GM19023 (cell line): ENCODE data around the gene EEIG1.
A peak's percentile ranks its signal among the peaks of the same experiment; 100 is the strongest.
"Not testable (repeated sequence)": the region's sequence is repeated elsewhere in the genome, so short reads cannot be mapped to it uniquely, and the experiment has no call there.

Experiments
- ATAC-seq: cut with Tn5 transposase; IDR thresholded peaks from one replicate; pipeline ENCODE4 v1.9.1; 2021; ENCODE audit warnings: mild to moderate bottlenecking, moderate library complexity; ENCODE audit not compliant: unreplicated experiment

EEIG1 gene

DNA sequence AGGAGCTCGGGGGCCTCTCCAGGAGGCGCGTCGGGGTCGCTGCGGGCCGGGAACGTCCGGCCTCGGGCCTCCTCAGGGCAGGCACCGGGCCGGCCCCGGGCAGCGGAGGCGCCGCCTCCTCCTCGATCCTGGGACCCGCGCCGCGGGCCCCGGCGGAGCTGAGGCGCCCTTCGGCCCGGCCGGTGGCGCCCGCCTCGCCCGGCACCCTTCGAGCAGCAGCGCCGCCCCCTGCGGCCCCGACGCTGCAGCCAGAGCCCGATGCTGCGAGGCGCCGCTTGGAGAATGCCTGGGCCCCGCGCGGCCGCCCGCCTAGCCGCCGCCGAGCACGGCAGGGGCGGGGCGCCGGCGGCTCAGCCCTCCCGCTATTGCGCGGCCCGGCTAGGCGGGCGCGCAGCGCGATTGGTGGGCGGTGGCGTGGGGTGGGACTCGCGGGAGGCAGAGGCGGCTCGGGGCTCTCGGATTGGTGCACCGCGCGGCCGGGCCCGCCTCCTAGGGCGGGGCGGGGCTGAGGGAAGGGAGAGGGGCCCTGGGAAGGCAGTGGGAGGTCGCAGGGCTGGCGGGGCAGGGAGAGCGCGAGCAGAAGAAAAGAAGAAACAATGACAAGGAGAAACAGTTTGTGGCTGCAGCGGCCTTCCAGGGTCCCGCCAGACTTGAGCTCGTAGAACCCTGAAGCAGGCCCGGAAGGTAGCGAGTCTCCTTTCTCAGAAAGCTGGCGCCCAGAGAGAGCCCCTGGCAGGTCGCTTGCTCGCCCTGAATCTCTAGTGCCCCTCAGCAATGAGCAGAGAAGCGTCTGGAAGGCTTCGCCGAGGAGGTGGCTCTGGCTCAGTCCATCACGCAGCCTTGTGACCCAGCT lies at the start of gene EEIG1:
EEIG1 (minus strand) TSS at position 284 of the 853 bp plus-strand sequence. CDS start 852 bp downstream, outside the sequence.
- peak; percentile 77 for ATAC-seq

DNA sequence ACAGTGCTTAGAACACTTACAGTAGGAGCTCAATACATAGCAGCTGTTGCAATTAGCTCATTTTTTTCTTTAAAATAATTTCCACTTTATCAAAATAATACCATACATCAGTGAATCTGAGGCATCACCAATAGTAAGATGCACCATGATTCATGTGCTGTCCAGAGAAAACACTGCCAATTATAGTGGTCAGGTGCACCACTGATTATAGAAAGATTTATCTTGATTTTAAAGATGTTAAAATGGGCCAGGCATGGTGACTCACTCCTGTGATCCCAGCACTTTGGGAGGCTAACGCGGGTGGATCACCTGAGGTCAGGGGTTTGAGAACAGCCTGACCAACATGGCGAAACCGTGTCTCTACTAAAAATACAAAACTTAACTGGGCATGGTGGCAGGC lies 46.9 kb upstream of the EEIG1 start:
- no peak for ATAC-seq

- ATAC-seq, result no peak
Measured at GRCh38 chr9:128026773-128027541, 46.2 kb upstream of the EEIG1 start.

GRCh38 chr9:128026255-128026772 lies 45.5 kb upstream of the EEIG1 start:
- ATAC-seq, result no peak

GRCh38 chr9:128025736-128026135 lies 44.9 kb upstream of the EEIG1 start:
- ATAC-seq, result no peak

DNA sequence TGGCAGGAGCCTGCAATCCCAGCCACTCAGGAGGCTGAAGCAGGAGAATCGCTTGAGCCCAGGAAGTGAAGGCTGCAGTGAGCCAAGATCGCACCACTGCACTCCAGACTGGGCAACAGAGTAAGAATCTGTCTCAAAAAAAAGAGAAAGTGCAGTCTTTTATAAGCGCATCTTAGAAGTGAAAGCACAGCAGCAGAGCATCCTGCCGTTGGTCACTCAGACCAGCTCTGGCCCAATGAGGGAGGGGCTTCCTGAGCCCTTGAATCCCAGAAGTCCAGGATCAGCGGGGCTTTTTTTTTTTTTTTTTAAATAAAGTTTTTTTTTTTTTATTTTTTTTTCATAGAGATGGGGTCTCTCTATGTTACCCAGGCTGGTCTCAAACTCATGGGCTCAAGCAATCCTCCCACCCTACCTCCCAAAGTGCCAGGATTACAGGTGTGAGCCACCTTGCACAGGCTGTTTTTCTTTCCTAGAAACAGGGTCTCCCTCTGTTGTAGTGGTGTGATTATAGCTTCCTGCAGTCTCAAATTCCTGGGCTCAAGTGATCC lies 44.0 kb upstream of the EEIG1 start:
- no peak for ATAC-seq

DNA sequence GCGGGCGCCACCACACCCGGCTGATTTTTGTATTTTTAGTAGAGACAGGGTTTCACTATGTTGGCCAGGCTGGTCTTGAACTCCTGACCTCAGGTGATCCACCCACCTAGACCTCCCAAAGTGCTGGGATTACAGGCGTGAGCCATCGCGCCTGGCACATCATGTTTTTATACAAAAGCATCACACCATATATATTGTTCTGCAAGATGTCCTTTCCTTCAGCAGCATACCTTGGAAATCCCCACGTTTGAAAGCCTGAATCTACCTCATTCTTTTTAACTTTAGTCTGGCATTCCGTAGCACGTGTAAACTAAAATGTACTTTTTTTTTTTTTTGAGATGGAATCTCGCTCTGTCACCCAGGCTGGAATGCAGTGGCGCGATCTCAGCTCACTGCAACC lies 42.9 kb upstream of the EEIG1 start:
- not testable (repeated sequence) for ATAC-seq

GRCh38 chr9:128022886-128023285 lies 42.1 kb upstream of the EEIG1 start:
- ATAC-seq, result no peak

- no peak for ATAC-seq
Measured at GRCh38 chr9:128021098-128021497, 40.3 kb upstream of the EEIG1 start.

DNA sequence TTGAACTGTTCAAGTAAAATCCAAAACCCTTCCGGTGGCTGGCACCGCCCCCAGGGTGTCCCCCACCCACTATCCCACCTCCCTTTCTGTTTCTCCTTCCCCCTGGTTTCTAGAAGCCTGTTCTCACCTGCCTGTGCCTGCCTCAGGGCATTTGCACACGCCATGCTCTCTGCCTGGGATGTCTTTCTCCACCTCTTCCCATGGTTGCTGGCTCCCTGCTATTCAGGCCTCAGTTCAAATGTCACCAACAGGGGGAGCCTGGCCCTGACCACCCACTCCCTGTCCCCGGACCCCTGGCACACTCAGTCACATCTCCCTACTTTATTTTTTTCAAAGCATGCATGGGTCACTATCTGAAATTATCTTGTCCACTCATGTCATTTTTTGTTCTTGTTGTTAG lies 39.9 kb upstream of the EEIG1 start:
- ATAC-seq, result no peak

DNA sequence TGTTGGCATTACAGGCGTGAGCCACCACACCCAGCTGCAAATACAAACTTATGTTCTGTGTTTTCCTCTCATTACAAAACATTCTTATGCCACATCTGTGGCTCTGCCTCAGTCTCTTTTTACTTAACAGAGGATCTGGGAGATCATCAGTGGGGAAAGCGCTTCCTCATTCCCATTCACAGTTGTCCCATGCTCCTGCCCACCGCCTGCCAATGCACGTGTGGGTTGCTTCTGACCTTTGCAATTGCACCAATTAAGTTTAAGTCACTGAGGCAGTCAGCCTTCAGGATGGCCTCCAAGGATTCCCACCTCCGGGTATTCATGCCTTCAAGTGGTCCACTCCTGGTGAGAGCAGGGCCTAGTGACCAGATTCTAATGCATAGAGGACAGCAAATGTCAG lies 34.9 kb upstream of the EEIG1 start:
- ATAC-seq, result no peak

- no peak for ATAC-seq
Measured at GRCh38 chr9:128011071-128011817, 30.5 kb upstream of the EEIG1 start.

- no peak for ATAC-seq
Measured at GRCh38 chr9:128009639-128010038, 28.9 kb upstream of the EEIG1 start.

GRCh38 chr9:128008171-128008570 lies 27.4 kb upstream of the EEIG1 start:
- ATAC-seq, result no peak

GRCh38 chr9:128007566-128008138 lies 26.9 kb upstream of the EEIG1 start:
- ATAC-seq, result no peak

GRCh38 chr9:128006332-128006996 lies 25.7 kb upstream of the EEIG1 start:
- ATAC-seq, result no peak

- no peak for ATAC-seq
Measured at GRCh38 chr9:128005923-128006322, 25.1 kb upstream of the EEIG1 start.

- no peak for ATAC-seq
Measured at GRCh38 chr9:128003966-128004604, 23.3 kb upstream of the EEIG1 start.

DNA sequence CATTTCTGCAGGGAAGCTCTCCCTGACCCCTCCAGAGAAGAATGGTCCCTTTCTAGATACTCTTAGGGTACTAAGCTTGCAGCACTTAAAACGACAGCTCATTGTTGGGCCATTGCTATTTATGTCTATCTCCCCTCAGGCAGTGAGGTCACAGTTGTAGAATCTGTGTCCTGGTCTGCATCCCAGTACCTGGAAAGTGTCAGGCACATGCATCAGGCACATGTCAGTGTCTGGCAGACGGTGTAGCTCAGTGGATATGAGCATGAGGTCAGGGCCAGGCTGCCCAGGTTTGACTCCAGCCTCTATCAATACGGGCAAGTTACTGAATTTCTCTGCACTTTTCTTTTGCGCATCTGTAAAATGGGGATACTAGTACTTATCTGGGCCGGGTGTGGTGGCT lies 22.2 kb upstream of the EEIG1 start:
- ATAC-seq, result no peak
